ENCODE results near the gene MYO10.
"Not testable (repeated sequence)": the region's sequence is repeated elsewhere in the genome, so short reads cannot be mapped to it uniquely, and the experiment has no call there.

The MYO10 gene

GRCh38 chr5:16773991-16774390, 162.1 kb downstream of the MYO10 start:
- no peak for DNase-seq

- no peak for DNase-seq
Measured at GRCh38 chr5:16772556-16772955, 163.5 kb downstream of the MYO10 start.

GRCh38 chr5:16768184-16768583, 167.9 kb downstream of the MYO10 start:
- no peak for DNase-seq

- DNase-seq: no peak
Measured at GRCh38 chr5:16763211-16763610, 172.9 kb downstream of the MYO10 start.

- peak in 1 of 2 donors; percentile 6 for DNase-seq
Measured at GRCh38 chr5:16759147-16759773, 176.8 kb downstream of the MYO10 start.

- no peak for DNase-seq
Measured at GRCh38 chr5:16757989-16758501, 178.0 kb downstream of the MYO10 start.

DNA sequence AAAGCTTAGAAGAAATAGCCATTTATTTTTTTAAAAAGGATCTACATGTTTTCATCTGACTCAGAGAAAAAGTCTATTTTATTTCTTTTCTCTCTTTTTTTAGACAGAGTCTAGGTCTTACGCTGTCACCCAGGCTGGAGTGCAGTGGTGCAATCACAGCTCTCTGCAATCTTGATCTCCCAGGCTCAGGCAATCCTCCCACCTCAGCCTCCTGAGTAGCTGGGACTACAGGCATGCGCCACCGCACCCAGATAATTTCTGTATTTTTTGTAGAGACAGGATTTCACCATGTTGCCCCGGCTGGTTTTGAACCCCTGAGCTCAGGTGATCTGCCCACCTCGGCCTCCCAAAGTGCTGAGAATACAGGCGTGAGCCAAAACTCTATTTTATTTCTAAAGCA, 178.5 kb downstream of the MYO10 start:
- not testable (repeated sequence) for DNase-seq

DNA sequence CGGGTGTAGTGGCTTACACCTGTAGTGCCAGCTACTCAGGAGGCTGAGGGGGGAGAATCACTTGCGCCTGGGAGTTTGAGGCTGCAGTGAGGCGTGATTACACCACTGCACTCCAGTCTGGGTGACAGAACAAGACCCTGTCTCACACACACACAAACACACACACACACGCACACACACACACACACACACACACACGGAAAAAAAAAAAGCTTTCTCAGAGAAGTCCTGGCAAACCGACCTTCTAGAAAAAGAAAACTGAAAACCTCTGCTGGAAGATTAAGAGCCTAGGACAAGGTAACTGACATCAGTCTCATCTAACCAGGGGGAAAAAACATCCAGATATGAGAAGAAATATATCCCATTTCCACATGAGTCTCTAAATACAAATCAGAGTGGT, 178.9 kb downstream of the MYO10 start:
- DNase-seq: no peak

DNA sequence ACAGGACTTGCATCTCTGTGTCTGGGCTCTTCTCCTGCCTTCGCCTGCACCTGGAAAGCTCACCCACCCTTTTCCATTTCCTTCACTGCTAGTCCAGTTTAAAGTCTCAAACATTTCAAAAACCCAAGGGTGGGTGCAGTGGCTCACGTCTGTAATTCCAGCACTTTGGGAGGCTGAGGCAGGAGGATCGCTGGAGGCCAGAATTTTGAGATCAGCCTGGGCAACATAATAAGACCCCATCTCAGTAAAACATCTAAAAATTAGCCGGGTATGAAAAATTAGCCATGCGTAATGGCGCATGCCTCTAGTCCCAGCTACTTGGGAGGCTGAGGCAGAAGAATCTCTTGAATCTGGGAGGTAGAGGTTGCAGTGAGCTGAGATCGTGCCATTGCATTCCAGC, 179.4 kb downstream of the MYO10 start:
- no peak for DNase-seq

GRCh38 chr5:16755641-16756040, 180.4 kb downstream of the MYO10 start:
- DNase-seq: no peak

GRCh38 chr5:16754601-16755000, 181.5 kb downstream of the MYO10 start:
- DNase-seq: no peak

DNA sequence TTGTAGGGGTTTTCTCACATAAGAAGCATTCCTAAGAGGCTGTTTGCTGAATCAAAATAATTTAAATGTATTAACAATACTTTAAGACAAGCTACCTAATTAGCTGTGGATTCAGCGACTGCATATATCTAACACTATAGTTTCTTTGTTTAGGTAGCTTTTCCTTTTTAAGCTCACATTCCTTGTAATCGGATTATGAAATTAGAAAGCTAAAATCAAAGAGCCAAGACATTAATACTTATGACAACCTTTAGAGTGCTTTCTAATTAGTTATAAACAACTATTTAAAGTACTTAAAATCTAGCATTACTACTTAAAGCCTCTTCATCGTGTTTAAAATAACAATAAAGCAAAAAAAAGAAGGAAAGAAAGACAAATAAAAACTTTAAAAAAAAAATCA, 182.0 kb downstream of the MYO10 start:
- DNase-seq: no peak

DNA sequence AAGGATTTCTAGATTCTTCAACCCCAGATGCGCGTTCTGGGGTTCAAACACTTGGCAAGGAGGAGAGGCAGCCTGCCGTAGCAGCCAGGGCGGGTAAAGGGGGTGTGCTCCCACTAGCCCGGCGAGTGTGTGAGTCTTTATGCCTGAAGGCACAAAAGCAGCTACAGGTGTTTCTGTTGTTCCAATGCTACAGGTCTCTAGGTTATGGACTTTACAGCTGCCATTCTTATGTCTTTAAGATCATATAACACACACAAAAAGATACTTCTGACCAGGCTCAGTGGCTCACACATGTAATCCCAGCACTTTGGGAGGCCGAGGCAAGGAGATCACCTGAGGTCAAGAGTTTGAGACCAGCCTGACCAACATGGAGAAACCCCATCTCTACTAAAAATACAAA, 185.6 kb downstream of the MYO10 start:
- DNase-seq: no peak

DNA sequence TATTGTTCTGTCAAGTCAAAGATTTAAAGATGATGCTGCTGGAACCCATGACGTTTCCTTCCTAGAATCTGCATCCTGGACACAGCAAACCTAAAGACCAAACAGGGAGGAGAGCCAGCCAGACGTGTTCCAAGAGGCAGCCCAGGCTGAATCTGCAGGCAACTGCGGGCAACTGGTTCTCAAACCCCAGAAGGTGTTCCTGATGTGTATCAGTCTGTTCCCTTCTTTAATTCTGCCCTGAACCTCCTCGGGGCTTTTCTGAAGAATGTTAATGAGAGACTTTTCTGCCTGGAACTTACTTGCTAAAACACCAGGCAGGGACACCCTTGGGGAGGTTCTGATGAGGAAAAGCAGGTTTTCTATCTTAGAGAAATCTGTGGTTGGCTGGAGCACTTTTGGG, 186.5 kb downstream of the MYO10 start:
- DNase-seq: no peak

DNA sequence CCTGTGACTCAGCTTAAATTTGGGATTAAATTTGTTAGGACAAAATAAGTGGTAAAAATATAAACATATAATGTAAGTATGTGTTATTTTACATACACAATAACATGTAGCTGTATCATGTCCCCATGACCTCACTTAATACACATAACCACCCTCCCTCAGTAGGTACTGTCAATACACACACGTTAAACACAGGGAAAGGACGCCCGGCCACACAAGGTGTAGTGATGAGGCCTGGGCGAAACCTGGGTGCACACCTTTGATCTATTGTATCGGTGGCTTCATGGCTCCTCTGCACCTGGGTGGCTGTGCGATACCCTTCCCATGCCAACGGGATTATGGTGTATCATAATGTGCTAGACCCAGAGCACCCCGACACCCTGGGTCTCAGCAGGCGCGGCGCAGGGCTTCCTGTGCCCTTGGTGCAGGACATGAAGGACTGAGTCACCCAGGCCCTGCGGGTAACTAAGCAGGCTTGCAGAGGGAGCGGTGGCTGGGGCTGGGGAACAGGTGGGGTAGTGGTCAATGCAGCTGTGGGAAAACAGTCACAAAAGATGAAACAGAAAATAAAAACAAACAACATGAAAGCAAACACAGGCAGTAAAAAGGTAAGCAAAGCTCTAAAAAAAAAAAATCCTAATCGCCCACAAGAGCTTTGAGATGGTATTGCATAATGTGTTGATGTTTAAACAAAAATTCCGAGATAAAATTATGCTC, 191.8 kb downstream of the MYO10 start:
- no peak for DNase-seq

DNA sequence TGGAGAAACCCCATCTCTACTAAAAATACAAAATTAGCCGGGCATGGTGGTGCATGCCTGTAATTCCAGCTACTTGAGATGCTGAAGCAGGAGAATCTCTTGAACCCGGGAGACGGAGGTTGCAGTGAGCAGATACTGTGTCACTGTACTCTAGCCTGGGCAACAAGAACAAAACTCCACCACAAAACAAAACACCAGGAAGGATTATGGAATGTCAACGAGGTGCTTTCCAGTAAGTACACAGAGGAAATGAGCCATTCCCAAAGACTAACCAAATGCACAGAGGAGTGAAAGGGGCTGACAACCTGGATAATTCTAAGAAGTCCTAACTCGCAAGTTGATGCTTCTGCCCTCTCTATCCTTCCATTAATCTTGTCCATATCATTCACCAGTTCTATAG, 193.2 kb downstream of the MYO10 start:
- no peak for DNase-seq

- DNase-seq: no peak
Measured at GRCh38 chr5:16740811-16741392, 195.2 kb downstream of the MYO10 start.

GRCh38 chr5:16740066-16740810, 195.8 kb downstream of the MYO10 start:
- DNase-seq: no peak

DNA sequence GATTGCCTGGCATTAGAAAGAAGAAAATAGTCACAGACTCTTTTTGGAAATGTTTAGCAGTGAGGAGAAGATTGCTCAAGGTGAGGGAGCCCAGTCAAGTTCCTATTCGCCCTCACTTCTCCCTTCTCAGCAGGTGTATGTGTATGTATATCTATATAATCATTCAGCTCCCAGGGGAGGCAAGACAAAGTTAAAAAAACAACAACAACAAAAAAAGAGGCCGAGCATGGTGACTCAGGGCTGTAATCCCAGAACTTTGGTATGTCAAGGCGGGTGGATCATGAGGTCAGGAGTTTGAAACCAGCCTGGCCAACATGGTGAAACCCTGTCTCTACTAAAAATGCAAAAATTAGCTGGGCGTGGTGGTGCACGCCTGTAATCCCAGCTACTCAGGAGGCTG, 197.7 kb downstream of the MYO10 start:
- DNase-seq: not testable (repeated sequence)

GRCh38 chr5:16737620-16738364, 198.3 kb downstream of the MYO10 start:
- DNase-seq: no peak

DNA sequence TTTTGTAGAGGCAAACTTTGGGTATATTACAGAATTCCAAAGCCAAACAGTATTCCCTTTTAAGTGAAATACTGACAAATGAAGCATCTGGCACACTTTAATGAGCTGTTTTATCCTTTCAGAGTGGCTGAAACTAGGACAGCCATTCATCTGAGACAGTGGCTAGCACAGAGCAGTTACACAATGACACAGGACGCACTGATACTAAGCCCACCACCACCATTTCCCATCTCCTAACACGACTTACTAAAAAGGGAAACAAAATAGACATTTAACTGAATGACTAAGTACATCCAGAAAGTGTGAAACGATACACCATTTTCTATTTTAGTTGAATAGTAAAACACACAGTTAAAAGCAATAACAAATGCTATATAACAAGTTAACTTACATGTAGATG, 198.9 kb downstream of the MYO10 start:
- no peak for DNase-seq

- DNase-seq: no peak
Measured at GRCh38 chr5:16736158-16736995, 199.7 kb downstream of the MYO10 start.
